Urothelium cell line (cell line): ENCODE data around the gene MYO1B.
A peak's percentile ranks its signal among the peaks of the same experiment; 100 is the strongest.

Experiments used
- DNase-seq: peaks from one replicate; pipeline ENCODE4 v3.0.0; 2011; ENCODE audit warnings: low spot score, mixed read lengths
- FAIRE-seq: peaks from 2 replicates; lab custom pipeline; 2011; peaks lifted over from hg19 to GRCh38; lab: Jason Lieb, UNC

MYO1B gene

GRCh38 chr2:191351921-191352320 is 106.7 kb downstream of the MYO1B start:
- no peak for DNase-seq
- no peak for FAIRE-seq

- FAIRE-seq (no peak), DNase-seq (peak; percentile 17)
Measured at GRCh38 chr2:191352536-191352935, 107.3 kb downstream of the MYO1B start.

- no peak for DNase-seq
- no peak for FAIRE-seq
Measured at GRCh38 chr2:191355170-191355758, 110.1 kb downstream of the MYO1B start.

GRCh38 chr2:191357678-191358077 is 112.5 kb downstream of the MYO1B start:
- no peak for DNase-seq
- no peak for FAIRE-seq

GRCh38 chr2:191358325-191359025 is 113.3 kb downstream of the MYO1B start:
- DNase-seq (no peak), FAIRE-seq (no peak)

GRCh38 chr2:191359133-191359532 is 113.9 kb downstream of the MYO1B start:
- no peak for DNase-seq
- FAIRE-seq: no peak

- FAIRE-seq (no peak), DNase-seq (no peak)
Measured at GRCh38 chr2:191360918-191361317, 115.7 kb downstream of the MYO1B start.

GRCh38 chr2:191362841-191363240 is 117.6 kb downstream of the MYO1B start:
- FAIRE-seq: no peak
- DNase-seq: no peak

GRCh38 chr2:191363267-191363666 is 118.1 kb downstream of the MYO1B start:
- no peak for DNase-seq
- no peak for FAIRE-seq

GRCh38 chr2:191365089-191365488 is 119.9 kb downstream of the MYO1B start:
- FAIRE-seq: no peak
- DNase-seq: no peak

GRCh38 chr2:191366199-191366598 is 121.0 kb downstream of the MYO1B start:
- FAIRE-seq: no peak
- DNase-seq: no peak

GRCh38 chr2:191369034-191369433 is 123.8 kb downstream of the MYO1B start:
- FAIRE-seq (no peak), DNase-seq (no peak)

- FAIRE-seq: no peak
Measured at GRCh38 chr2:191374366-191374765, 129.2 kb downstream of the MYO1B start.

GRCh38 chr2:191374939-191375338 is 129.7 kb downstream of the MYO1B start:
- FAIRE-seq: no peak
- DNase-seq: no peak

More at GRCh38 chr2:191374366-191374765, 129.2 kb downstream of the MYO1B start:
- DNase-seq: no peak

GRCh38 chr2:191376981-191377629 is 131.9 kb downstream of the MYO1B start:
- DNase-seq (peak; percentile 88), FAIRE-seq (no peak)

- no peak for FAIRE-seq
- DNase-seq: no peak
Measured at GRCh38 chr2:191379375-191379774, 134.2 kb downstream of the MYO1B start.

- DNase-seq: no peak
- FAIRE-seq: no peak
Measured at GRCh38 chr2:191382801-191383200, 137.6 kb downstream of the MYO1B start.

GRCh38 chr2:191383486-191383885 is 138.3 kb downstream of the MYO1B start:
- DNase-seq: no peak
- no peak for FAIRE-seq

- no peak for FAIRE-seq
- DNase-seq: no peak
Measured at GRCh38 chr2:191384829-191385228, 139.6 kb downstream of the MYO1B start.

GRCh38 chr2:191385416-191386160 is 140.4 kb downstream of the MYO1B start:
- FAIRE-seq (no peak), DNase-seq (no peak)

- FAIRE-seq (no peak), DNase-seq (peak; percentile 23)
Measured at GRCh38 chr2:191386938-191387536, 141.8 kb downstream of the MYO1B start.
